ENCODE results near the gene SLC25A6. TPM values are rescaled to one million over a fixed set of nuclear protein-coding genes. Genes with fewer than 3 reads are reported as not detected.

Gene SLC25A6
- total and polyA plus RNA-seq, 2 of the 13 experiments (the other 11 are each of a cell fraction or from before 2014, with no cell fraction given) = 138 to 581 TPM

GRCh38 chrX:1392376-1393068, 609 bp upstream of the SLC25A6 start (continued):
- TF ChIP-seq SKI (IDR thresholded peaks at IDR 0.05; ENCODE audit: partially characterized antibody) (peak; percentile 62), ZNF850 (CRISPR knock-in tag; conservative IDR thresholded peaks at IDR 0.05) (0 out of 2 replicates have a peak, but pooled peaks have one; percentile 61), HES4 (CRISPR knock-in tag; IDR thresholded peaks at IDR 0.05; ENCODE audit: borderline replicate concordance) (peak; percentile 57; the same call in 1 of the 2 replicates), ZNF776 (CRISPR knock-in tag; IDR thresholded peaks at IDR 0.05) (no peak; the same call in 1 of the 2 replicates), CBFB (CRISPR knock-in tag; IDR thresholded peaks at IDR 0.05) (peak; percentile 27; the same call in 1 of the 2 replicates), PHF21A (CRISPR knock-in tag; IDR thresholded peaks at IDR 0.05) (no peak), MTF1 (CRISPR knock-in tag; IDR thresholded peaks at IDR 0.05) (peak; percentile 52; the same call in 1 of the 2 replicates), TP53 (CRISPR knock-in tag; conservative IDR thresholded peaks at IDR 0.05) (0 out of 2 replicates have a peak, but pooled peaks have one; percentile 48), ZNF564 (CRISPR knock-in tag; IDR thresholded peaks at IDR 0.05) (no peak), ZNF484 (CRISPR knock-in tag; IDR thresholded peaks at IDR 0.05; ENCODE audit: borderline replicate concordance, low read depth) (no peak), KDM2A (CRISPR knock-in tag; IDR thresholded peaks at IDR 0.05; ENCODE audit: borderline replicate concordance, low read depth) (peak; percentile 79; the same call in 1 of the 2 replicates)
- TF ChIP-seq, protein P1, sequence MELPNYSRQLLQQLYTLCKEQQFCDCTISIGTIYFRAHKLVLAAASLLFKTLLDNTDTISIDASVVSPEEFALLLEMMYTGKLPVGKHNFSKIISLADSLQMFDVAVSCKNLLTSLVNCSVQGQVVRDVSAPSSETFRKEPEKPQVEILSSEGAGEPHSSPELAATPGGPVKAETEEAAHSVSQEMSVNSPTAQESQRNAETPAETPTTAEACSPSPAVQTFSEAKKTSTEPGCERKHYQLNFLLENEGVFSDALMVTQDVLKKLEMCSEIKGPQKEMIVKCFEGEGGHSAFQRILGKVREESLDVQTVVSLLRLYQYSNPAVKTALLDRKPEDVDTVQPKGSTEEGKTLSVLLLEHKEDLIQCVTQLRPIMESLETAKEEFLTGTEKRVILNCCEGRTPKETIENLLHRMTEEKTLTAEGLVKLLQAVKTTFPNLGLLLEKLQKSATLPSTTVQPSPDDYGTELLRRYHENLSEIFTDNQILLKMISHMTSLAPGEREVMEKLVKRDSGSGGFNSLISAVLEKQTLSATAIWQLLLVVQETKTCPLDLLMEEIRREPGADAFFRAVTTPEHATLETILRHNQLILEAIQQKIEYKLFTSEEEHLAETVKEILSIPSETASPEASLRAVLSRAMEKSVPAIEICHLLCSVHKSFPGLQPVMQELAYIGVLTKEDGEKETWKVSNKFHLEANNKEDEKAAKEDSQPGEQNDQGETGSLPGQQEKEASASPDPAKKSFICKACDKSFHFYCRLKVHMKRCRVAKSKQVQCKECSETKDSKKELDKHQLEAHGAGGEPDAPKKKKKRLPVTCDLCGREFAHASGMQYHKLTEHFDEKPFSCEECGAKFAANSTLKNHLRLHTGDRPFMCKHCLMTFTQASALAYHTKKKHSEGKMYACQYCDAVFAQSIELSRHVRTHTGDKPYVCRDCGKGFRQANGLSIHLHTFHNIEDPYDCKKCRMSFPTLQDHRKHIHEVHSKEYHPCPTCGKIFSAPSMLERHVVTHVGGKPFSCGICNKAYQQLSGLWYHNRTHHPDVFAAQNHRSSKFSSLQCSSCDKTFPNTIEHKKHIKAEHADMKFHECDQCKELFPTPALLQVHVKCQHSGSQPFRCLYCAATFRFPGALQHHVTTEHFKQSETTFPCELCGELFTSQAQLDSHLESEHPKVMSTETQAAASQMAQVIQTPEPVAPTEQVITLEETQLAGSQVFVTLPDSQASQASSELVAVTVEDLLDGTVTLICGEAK (IDR thresholded peaks at IDR 0.05) = no peak
- TF ChIP-seq, protein P1 (CRISPR knock-in tag; IDR thresholded peaks at IDR 0.05) = no peak; the same call in 1 of the 2 replicates
- TF ChIP-seq, protein P2, sequence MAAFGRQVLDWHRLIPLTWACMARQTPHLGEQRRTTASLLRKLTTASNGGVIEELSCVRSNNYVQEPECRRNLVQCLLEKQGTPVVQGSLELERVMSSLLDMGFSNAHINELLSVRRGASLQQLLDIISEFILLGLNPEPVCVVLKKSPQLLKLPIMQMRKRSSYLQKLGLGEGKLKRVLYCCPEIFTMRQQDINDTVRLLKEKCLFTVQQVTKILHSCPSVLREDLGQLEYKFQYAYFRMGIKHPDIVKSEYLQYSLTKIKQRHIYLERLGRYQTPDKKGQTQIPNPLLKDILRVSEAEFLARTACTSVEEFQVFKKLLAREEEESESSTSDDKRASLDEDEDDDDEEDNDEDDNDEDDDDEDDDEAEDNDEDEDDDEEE (CRISPR knock-in tag; IDR thresholded peaks at IDR 0.05) = 0 out of 2 replicates have a peak, but pooled peaks have one; percentile 33
- TF ChIP-seq, protein P3, sequence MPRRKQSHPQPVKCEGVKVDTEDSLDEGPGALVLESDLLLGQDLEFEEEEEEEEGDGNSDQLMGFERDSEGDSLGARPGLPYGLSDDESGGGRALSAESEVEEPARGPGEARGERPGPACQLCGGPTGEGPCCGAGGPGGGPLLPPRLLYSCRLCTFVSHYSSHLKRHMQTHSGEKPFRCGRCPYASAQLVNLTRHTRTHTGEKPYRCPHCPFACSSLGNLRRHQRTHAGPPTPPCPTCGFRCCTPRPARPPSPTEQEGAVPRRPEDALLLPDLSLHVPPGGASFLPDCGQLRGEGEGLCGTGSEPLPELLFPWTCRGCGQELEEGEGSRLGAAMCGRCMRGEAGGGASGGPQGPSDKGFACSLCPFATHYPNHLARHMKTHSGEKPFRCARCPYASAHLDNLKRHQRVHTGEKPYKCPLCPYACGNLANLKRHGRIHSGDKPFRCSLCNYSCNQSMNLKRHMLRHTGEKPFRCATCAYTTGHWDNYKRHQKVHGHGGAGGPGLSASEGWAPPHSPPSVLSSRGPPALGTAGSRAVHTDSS (CRISPR knock-in tag; conservative IDR thresholded peaks at IDR 0.05) = no peak
